ENCODE measurements around the gene SCN9A.

SCN9A gene

DNA sequence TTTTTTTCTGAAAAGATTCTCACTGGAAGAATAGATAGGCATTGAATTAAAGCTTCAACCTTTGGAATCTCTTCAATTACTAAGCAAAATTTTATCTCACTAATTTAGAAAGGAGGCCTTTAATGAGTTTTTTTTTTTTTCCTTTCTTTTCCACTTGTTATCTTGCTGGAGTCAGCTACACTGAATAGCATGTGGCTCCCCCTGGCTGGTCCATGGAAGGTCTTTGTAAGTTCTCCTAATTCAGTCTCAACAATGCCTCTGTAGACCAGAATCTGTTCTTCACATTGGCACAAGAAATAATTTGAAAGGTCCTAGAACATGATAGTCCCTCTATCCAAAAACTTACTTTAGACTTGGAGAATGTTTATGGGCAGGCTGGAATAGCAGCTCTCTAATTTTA is 223.7 kb downstream of the SCN9A start:
- peak; percentile 3 for TF ChIP-seq CTCF (IDR thresholded peaks at IDR 0.05; ENCODE audit: control extremely low read depth, extremely low read depth, low read depth, missing control alignments)
- no peak for DNase-seq (ENCODE audit: extremely low spot score)
- ChIA-PET CTCF (interaction anchor here (1.6 kb wide), 1 partner anchor 24 kb away, joined by 4 read pairs; no protein-coding TSS in a partner anchor), POLR2A (no interaction called here)

- no peak for TF ChIP-seq CTCF (IDR thresholded peaks at IDR 0.05; ENCODE audit: control extremely low read depth, extremely low read depth, low read depth, missing control alignments)
- DNase-seq (ENCODE audit: extremely low spot score), result no peak
- CTCF ChIA-PET, result interaction anchor here (1.0 to 1.7 kb wide), 3 partner anchors 8 to 32 kb away, joined by 3 to 4 read pairs (median 4); no protein-coding TSS in a partner anchor
- POLR2A ChIA-PET, result no interaction called here
These were observed 227.0 kb downstream of the SCN9A start for GRCh38 chr2:166148500-166149400.

- TF ChIP-seq CTCF (IDR thresholded peaks at IDR 0.05; ENCODE audit: control extremely low read depth, extremely low read depth, low read depth, missing control alignments), result no peak
- no peak for DNase-seq (ENCODE audit: extremely low spot score)
- POLR2A ChIA-PET, result no interaction called here
- CTCF ChIA-PET, result interaction anchor here (1.7 kb wide), 2 partner anchors 19 kb away, joined by 4 read pairs; partner anchors contain the start of gene SCN1A
These were observed 227.9 kb downstream of the SCN9A start for GRCh38 chr2:166147883-166148282.
